ENCODE measurements around the gene ACOXL. TPM values are rescaled to one million over a fixed set of nuclear protein-coding genes. Genes with fewer than 3 reads are reported as not detected.

ACOXL gene
- total RNA-seq, 1 donor from 2014 or later: not detected

GRCh38 chr2:110755491-110756078 is 23.2 kb downstream of the ACOXL start:
- no peak for DNase-seq

- DNase-seq: no peak
Measured at GRCh38 chr2:110759411-110759810, 27.0 kb downstream of the ACOXL start.

- DNase-seq: no peak
Measured at GRCh38 chr2:110764931-110765330, 32.6 kb downstream of the ACOXL start.

GRCh38 chr2:110766291-110766690 is 33.9 kb downstream of the ACOXL start:
- no peak for DNase-seq

GRCh38 chr2:110768591-110768990 is 36.2 kb downstream of the ACOXL start:
- no peak for DNase-seq

- DNase-seq: no peak
Measured at GRCh38 chr2:110770404-110770958, 38.1 kb downstream of the ACOXL start.

GRCh38 chr2:110770959-110771431 is 38.6 kb downstream of the ACOXL start:
- no peak for DNase-seq

- no peak for DNase-seq
Measured at GRCh38 chr2:110771547-110772382, 39.4 kb downstream of the ACOXL start.

GRCh38 chr2:110772383-110772755 is 40.0 kb downstream of the ACOXL start:
- DNase-seq: no peak

GRCh38 chr2:110773401-110773921 is 41.1 kb downstream of the ACOXL start:
- no peak for DNase-seq

GRCh38 chr2:110774701-110775100 is 42.3 kb downstream of the ACOXL start:
- no peak for DNase-seq

- DNase-seq: no peak
Measured at GRCh38 chr2:110777531-110778311, 45.3 kb downstream of the ACOXL start.

- DNase-seq: no peak
Measured at GRCh38 chr2:110780461-110780860, 48.1 kb downstream of the ACOXL start.

- DNase-seq: no peak
Measured at GRCh38 chr2:110783196-110783873, 51.0 kb downstream of the ACOXL start.

GRCh38 chr2:110784047-110784631 is 51.8 kb downstream of the ACOXL start:
- DNase-seq: no peak

GRCh38 chr2:110785439-110785838 is 53.1 kb downstream of the ACOXL start:
- no peak for DNase-seq

GRCh38 chr2:110788976-110789375 is 56.6 kb downstream of the ACOXL start:
- DNase-seq: no peak

- DNase-seq: no peak
Measured at GRCh38 chr2:110789706-110790105, 57.3 kb downstream of the ACOXL start.

GRCh38 chr2:110790907-110791306 is 58.5 kb downstream of the ACOXL start:
- no peak for DNase-seq

- no peak for DNase-seq
Measured at GRCh38 chr2:110791435-110791834, 59.1 kb downstream of the ACOXL start.

GRCh38 chr2:110793034-110793433 is 60.7 kb downstream of the ACOXL start:
- no peak for DNase-seq

- DNase-seq: no peak
Measured at GRCh38 chr2:110794390-110794789, 62.0 kb downstream of the ACOXL start.
